Measurements from ENCODE around the gene MFSD11. TPM values are rescaled to one million over a fixed set of nuclear protein-coding genes. Genes with fewer than 3 reads are reported as not detected.

MFSD11 gene
- polyA plus RNA-seq, 3 donors = 19.8 to 24.8 (median 23.8) TPM

DNA sequence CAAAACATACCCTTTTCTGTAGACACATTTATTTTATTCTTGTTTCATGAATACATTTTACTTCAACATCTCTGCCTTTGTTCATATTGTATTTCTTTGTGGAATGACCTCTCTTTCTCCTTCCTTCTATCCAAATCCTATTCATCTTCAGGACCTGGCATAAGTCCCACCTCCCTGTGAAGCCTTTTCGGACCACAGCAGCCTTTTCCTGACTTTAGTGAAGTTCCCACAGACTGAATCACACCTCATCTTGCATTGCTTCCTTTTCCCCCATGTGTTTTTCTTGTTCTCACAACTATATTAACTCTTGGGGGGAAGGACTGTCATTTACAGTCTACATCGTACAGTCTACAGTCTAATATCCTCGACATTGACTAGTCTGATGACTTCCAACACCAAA, 58.2 kb downstream of the MFSD11 start:
- Histone ChIP-seq H3K9ac (ENCODE audit: insufficient read depth, low read length, poor library complexity, severe bottlenecking) (no peak overlapping the region), H3K9me3 (replicated peaks in 1 of 2; ENCODE audit: control insufficient read depth in 1 of 2, insufficient read depth in 1 of 2, low read length in 2 of 2) (no peaks in the 10 kb centered on the region), H3K79me2 (ENCODE audit: insufficient read depth, low read length) (no peaks in the 10 kb centered on the region), H3K27me3 (ENCODE audit: control insufficient read depth in 2 of 2, insufficient read depth in 2 of 2, low read length in 2 of 2) (no peaks in the 10 kb centered on the region), H3K36me3 (replicated peaks in 1 of 2; ENCODE audit: control insufficient read depth in 1 of 2, insufficient read depth in 2 of 2, low read length in 2 of 2) (no peaks in the 10 kb centered on the region), H4K20me1 (ENCODE audit: insufficient read depth, low read length) (no peaks in the 10 kb centered on the region), H3K4me3 (replicated peaks in 1 of 3; ENCODE audit: low read depth in 2 of 3, low read length in 3 of 3) (no peak overlapping the region), H3K4me1 (ENCODE audit: control insufficient read depth in 1 of 2, insufficient read depth in 2 of 2, low read length in 2 of 2) (peaks cover 6 to 11% of the 10 kb centered on the region in 2 donors), H3K27ac (ENCODE audit: low read depth in 1 of 2, low read length in 2 of 2) (no peak overlapping the region), H3K4me2 (replicated peaks; ENCODE audit: extremely low read depth, low read length, poor library complexity, severe bottlenecking) (no peak overlapping the region), H2AFZ (ENCODE audit: insufficient read depth, low read depth, low read length, poor library complexity, severe bottlenecking) (no peak overlapping the region)
- Mint-ChIP-seq H3K27me3 (ENCODE audit: low read depth in 3 of 3) (peaks cover 3 to 5% (median 3%) of the 10 kb centered on the region in 3 donors), H3K27ac (no peak overlapping the region), H3K4me1 (peaks cover 9% of the 10 kb centered on the region), H3K4me3 (no peak overlapping the region), H3K9me3 (peaks cover 0 to 5% (median 0%) of the 10 kb centered on the region in 7 donors), H3K36me3 (peaks cover 0 to 3% of the 10 kb centered on the region in 2 donors)
- TF ChIP-seq, protein P1, sequence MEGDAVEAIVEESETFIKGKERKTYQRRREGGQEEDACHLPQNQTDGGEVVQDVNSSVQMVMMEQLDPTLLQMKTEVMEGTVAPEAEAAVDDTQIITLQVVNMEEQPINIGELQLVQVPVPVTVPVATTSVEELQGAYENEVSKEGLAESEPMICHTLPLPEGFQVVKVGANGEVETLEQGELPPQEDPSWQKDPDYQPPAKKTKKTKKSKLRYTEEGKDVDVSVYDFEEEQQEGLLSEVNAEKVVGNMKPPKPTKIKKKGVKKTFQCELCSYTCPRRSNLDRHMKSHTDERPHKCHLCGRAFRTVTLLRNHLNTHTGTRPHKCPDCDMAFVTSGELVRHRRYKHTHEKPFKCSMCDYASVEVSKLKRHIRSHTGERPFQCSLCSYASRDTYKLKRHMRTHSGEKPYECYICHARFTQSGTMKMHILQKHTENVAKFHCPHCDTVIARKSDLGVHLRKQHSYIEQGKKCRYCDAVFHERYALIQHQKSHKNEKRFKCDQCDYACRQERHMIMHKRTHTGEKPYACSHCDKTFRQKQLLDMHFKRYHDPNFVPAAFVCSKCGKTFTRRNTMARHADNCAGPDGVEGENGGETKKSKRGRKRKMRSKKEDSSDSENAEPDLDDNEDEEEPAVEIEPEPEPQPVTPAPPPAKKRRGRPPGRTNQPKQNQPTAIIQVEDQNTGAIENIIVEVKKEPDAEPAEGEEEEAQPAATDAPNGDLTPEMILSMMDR (IDR thresholded peaks at IDR 0.05) = no peak
- no peak for DNase-seq
- 92% methylated on average over 2 of the region's 3 CpGs for WGBS (ENCODE audit: insufficient coverage)
- intact Hi-C loops (cut with micrococcal nuclease) = no loop called here

DNA sequence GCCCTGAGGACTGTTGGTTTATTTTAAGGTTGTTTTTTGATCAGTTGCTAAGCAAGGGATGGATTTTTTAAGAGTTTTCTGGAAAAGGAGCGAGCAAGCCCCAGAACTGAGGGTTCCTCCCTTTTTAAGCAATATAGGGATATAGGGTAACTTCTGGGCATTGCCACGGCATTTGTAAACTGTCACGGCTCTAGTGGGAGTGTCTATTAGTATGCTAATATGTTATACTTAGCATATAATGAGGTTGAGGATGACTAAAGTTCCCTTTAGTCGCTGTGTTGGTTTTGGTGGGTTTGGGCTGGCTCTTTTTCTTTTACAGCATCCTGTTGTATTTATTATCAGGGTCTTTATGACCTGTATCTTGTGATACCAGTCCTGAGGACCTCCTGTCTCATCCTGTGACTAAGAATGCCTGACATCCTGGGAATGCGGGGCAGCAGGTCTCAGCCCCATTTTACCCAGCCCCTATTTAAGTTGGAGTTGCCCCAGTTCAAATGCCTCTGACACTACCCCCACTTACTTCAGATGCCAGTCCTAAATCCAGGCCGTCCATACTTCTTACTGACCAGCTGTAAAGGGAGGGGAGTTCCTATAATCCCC, 59.4 kb downstream of the MFSD11 start:
- no peaks in the 10 kb centered on the region for H3K9me3 ChIP-seq (replicated peaks in 1 of 2; ENCODE audit: control insufficient read depth in 1 of 2, insufficient read depth in 1 of 2, low read length in 2 of 2)
- Mint-ChIP-seq H3K36me3 (peaks cover 0 to 3% of the 10 kb centered on the region in 2 donors), H3K4me3 (no peak overlapping the region), H3K27me3 (ENCODE audit: low read depth in 3 of 3) (peaks cover 3 to 5% (median 3%) of the 10 kb centered on the region in 3 donors), H3K27ac (peak overlapping the region in 1 of 7 donors; percentile 32), H3K9me3 (peaks cover 0 to 5% (median 0%) of the 10 kb centered on the region in 7 donors), H3K4me1 (no peaks in the 10 kb centered on the region)
- no peaks in the 10 kb centered on the region for H3K79me2 ChIP-seq (ENCODE audit: insufficient read depth, low read length)
- WGBS (ENCODE audit: insufficient coverage) = 100% methylated on average over 1 of the region's 6 CpGs
- no peak overlapping the region for H3K4me2 ChIP-seq (replicated peaks; ENCODE audit: extremely low read depth, low read length, poor library complexity, severe bottlenecking)
- TF ChIP-seq, protein P1 (IDR thresholded peaks at IDR 0.05) = no peak
- no peaks in the 10 kb centered on the region for H3K27me3 ChIP-seq (ENCODE audit: control insufficient read depth in 2 of 2, insufficient read depth in 2 of 2, low read length in 2 of 2)
- no peak overlapping the region for H3K9ac ChIP-seq (ENCODE audit: insufficient read depth, low read length, poor library complexity, severe bottlenecking)
- intact Hi-C loops (cut with micrococcal nuclease) = no loop called here
- H3K36me3 ChIP-seq (replicated peaks in 1 of 2; ENCODE audit: control insufficient read depth in 1 of 2, insufficient read depth in 2 of 2, low read length in 2 of 2) = no peaks in the 10 kb centered on the region
- no peaks in the 10 kb centered on the region for H3K4me1 ChIP-seq (ENCODE audit: control insufficient read depth in 1 of 2, insufficient read depth in 2 of 2, low read length in 2 of 2)
- no peak overlapping the region for H3K4me3 ChIP-seq (replicated peaks in 1 of 3; ENCODE audit: low read depth in 2 of 3, low read length in 3 of 3)
- DNase-seq = no peak
- H4K20me1 ChIP-seq (ENCODE audit: insufficient read depth, low read length) = no peaks in the 10 kb centered on the region
- H3K27ac ChIP-seq (ENCODE audit: low read depth in 1 of 2, low read length in 2 of 2) = no peak overlapping the region
- H2AFZ ChIP-seq (ENCODE audit: insufficient read depth, low read depth, low read length, poor library complexity, severe bottlenecking) = no peak overlapping the region
